Activated T-helper 2 cell treated with anti-CD3 and anti-CD28 coated beads, Interferon-gamma antibody, Interleukin-2, Interleukin-4, amounts not matched to agents 10 μg/mL and 5 μg/mL and 100 μg/mL, durations not matched to agents 14 hours and 24 hours and 36 hours (primary cell): ENCODE data around the gene HCLS1. TPM values are rescaled to one million over a fixed set of nuclear protein-coding genes. Genes with fewer than 3 reads are reported as not detected.
"Not testable (repeated sequence)": the region's sequence is repeated elsewhere in the genome, so short reads cannot be mapped to it uniquely, and the experiment has no call there.

Source experiments
- DNase-seq: peaks from one replicate; pipeline ENCODE4 v3.0.0; 2021; ENCODE audit warnings: low spot score
- H3K27ac Mint-ChIP-seq: one replicate; pipeline ENCODE4 v1.8.0; 2021; ENCODE audit warnings: mixed read lengths
- H3K27me3 Mint-ChIP-seq: one replicate; pipeline ENCODE4 v1.8.0; 2021; ENCODE audit warnings: low read depth, mixed read lengths
- H3K36me3 Mint-ChIP-seq: one replicate; pipeline ENCODE4 v1.8.0; 2021; ENCODE audit warnings: low read depth, mixed read lengths
- H3K4me1 Mint-ChIP-seq: one replicate; pipeline ENCODE4 v1.8.0; 2021; ENCODE audit warnings: low read depth, mixed read lengths
- H3K4me3 Mint-ChIP-seq: one replicate; pipeline ENCODE4 v1.8.0; 2021; ENCODE audit warnings: low read depth, mild to moderate bottlenecking, moderate library complexity, mixed read lengths
- H3K9me3 Mint-ChIP-seq: one replicate; pipeline ENCODE4 v1.8.0; 2021; ENCODE audit warnings: mixed read lengths
- intact Hi-C: fragments of 100-400 bp; cut with micrococcal nuclease; formaldehyde crosslinking; loops from one replicate; pipeline ENCODE4 v1.15.1; 2023
- total RNA-seq: library from RNA; stranded (reverse); gene quantifications from 2 replicates; pipeline ENCODE4 v1.2.3, GENCODE V29; 2022

HCLS1 gene
- total RNA-seq, 1 donor from 2014 or later: 243 TPM

- Mint-ChIP-seq H3K9me3 (no peaks in the 10 kb centered on the region), H3K27ac (no peak overlapping the region), H3K36me3 (no peaks in the 10 kb centered on the region), H3K4me3 (no peak overlapping the region), H3K27me3 (peaks cover 5% of the 10 kb centered on the region), H3K4me1 (no peaks in the 10 kb centered on the region)
- no peak for DNase-seq
- intact Hi-C loops: no loop called here
Measured at GRCh38 chr3:121606106-121606505, 54.6 kb downstream of the HCLS1 start.

- H3K4me3 Mint-ChIP-seq: no peak overlapping the region
Measured at GRCh38 chr3:121604759-121605158, 55.9 kb downstream of the HCLS1 start.

GRCh38 chr3:121601212-121601812 is 59.4 kb downstream of the HCLS1 start:
- Mint-ChIP-seq H3K27ac (no peak overlapping the region), H3K4me1 (no peaks in the 10 kb centered on the region), H3K4me3 (no peak overlapping the region), H3K36me3 (no peaks in the 10 kb centered on the region), H3K9me3 (no peaks in the 10 kb centered on the region), H3K27me3 (peaks cover 5% of the 10 kb centered on the region)
- intact Hi-C loops: no loop called here
- DNase-seq: no peak

More at GRCh38 chr3:121604759-121605158, 55.9 kb downstream of the HCLS1 start:
- Mint-ChIP-seq H3K9me3 (no peaks in the 10 kb centered on the region), H3K4me1 (no peaks in the 10 kb centered on the region), H3K27ac (no peak overlapping the region), H3K36me3 (no peaks in the 10 kb centered on the region), H3K27me3 (peaks cover 5% of the 10 kb centered on the region)
- intact Hi-C loops: no loop called here
- DNase-seq: no peak

GRCh38 chr3:121599900-121600299 is 60.8 kb downstream of the HCLS1 start:
- H3K4me3 Mint-ChIP-seq, H3K4me1 Mint-ChIP-seq, H3K36me3 Mint-ChIP-seq, H3K27ac Mint-ChIP-seq, intact Hi-C loops, DNase-seq, H3K9me3 Mint-ChIP-seq, H3K27me3 Mint-ChIP-seq: not testable (repeated sequence)

GRCh38 chr3:121598564-121598963 is 62.1 kb downstream of the HCLS1 start:
- intact Hi-C loops: no loop called here
- Mint-ChIP-seq H3K9me3 (no peaks in the 10 kb centered on the region), H3K4me3 (no peak overlapping the region), H3K27me3 (peaks cover 7% of the 10 kb centered on the region), H3K27ac (no peak overlapping the region), H3K36me3 (no peaks in the 10 kb centered on the region), H3K4me1 (no peaks in the 10 kb centered on the region)
- DNase-seq: no peak

- Mint-ChIP-seq H3K4me3 (no peak overlapping the region), H3K4me1 (no peaks in the 10 kb centered on the region), H3K27ac (no peak overlapping the region), H3K9me3 (no peaks in the 10 kb centered on the region), H3K27me3 (peaks cover 9% of the 10 kb centered on the region), H3K36me3 (no peaks in the 10 kb centered on the region)
- DNase-seq: no peak
- intact Hi-C loops: no loop called here
Measured at GRCh38 chr3:121595765-121596406, 64.8 kb downstream of the HCLS1 start.

- H3K36me3 Mint-ChIP-seq: no peaks in the 10 kb centered on the region
- intact Hi-C loops: no loop called here
- H3K4me3 Mint-ChIP-seq: no peak overlapping the region
- H3K9me3 Mint-ChIP-seq: no peaks in the 10 kb centered on the region
- no peak for DNase-seq
- H3K27me3 Mint-ChIP-seq: peaks cover 12% of the 10 kb centered on the region
- H3K27ac Mint-ChIP-seq: no peak overlapping the region
- no peaks in the 10 kb centered on the region for H3K4me1 Mint-ChIP-seq
Measured at GRCh38 chr3:121594850-121595249, 65.9 kb downstream of the HCLS1 start.

GRCh38 chr3:121593806-121594205 is 66.9 kb downstream of the HCLS1 start:
- H3K36me3 Mint-ChIP-seq, H3K27ac Mint-ChIP-seq, intact Hi-C loops, H3K4me3 Mint-ChIP-seq, DNase-seq, H3K9me3 Mint-ChIP-seq, H3K4me1 Mint-ChIP-seq: not testable (repeated sequence)
- peaks cover 15% of the 10 kb centered on the region for H3K27me3 Mint-ChIP-seq

GRCh38 chr3:121592856-121593702 is 67.6 kb downstream of the HCLS1 start, which contains the start of gene FBXO40:
Gene FBXO40 (plus strand): TSS chr3:121593379. CDS start chr3:121620576, 27,197 bp downstream.
- Mint-ChIP-seq H3K36me3 (no peaks in the 10 kb centered on the region), H3K27ac (no peak within 1 kb of the TSS), H3K27me3 (peaks cover 15% of the 10 kb centered on the region), H3K4me3 (no peak within 1 kb of the TSS), H3K9me3 (no peaks in the 10 kb centered on the region), H3K4me1 (no peaks in the 10 kb centered on the region)
- intact Hi-C loops: no loop called here
- no peak for DNase-seq

GRCh38 chr3:121584418-121584817 is 76.3 kb downstream of the HCLS1 start:
- no peak overlapping the region for H3K4me3 Mint-ChIP-seq
- no peaks in the 10 kb centered on the region for H3K9me3 Mint-ChIP-seq
- peaks cover 7% of the 10 kb centered on the region for H3K27me3 Mint-ChIP-seq
- H3K36me3 Mint-ChIP-seq: no peaks in the 10 kb centered on the region
- no peak for DNase-seq
- H3K4me1 Mint-ChIP-seq: no peaks in the 10 kb centered on the region
- H3K27ac Mint-ChIP-seq: no peak overlapping the region
- intact Hi-C loops: no loop called here

GRCh38 chr3:121581691-121582090 is 79.0 kb downstream of the HCLS1 start:
- intact Hi-C loops: no loop called here
- Mint-ChIP-seq H3K4me1 (no peaks in the 10 kb centered on the region), H3K36me3 (no peaks in the 10 kb centered on the region), H3K9me3 (no peaks in the 10 kb centered on the region), H3K4me3 (no peak overlapping the region), H3K27me3 (peaks cover 7% of the 10 kb centered on the region), H3K27ac (no peak overlapping the region)
- no peak for DNase-seq
